Brain pericyte (primary cell): Measurements from ENCODE around the gene CLP1.
"Not testable (repeated sequence)": the region's sequence is repeated elsewhere in the genome, so short reads cannot be mapped to it uniquely, and the experiment has no call there.

Source experiments
- DNase-seq: peaks from one replicate; pipeline ENCODE4 v3.0.0-alpha.2; 2012; ENCODE audit warnings: low read depth, low spot score

CLP1 gene

DNA sequence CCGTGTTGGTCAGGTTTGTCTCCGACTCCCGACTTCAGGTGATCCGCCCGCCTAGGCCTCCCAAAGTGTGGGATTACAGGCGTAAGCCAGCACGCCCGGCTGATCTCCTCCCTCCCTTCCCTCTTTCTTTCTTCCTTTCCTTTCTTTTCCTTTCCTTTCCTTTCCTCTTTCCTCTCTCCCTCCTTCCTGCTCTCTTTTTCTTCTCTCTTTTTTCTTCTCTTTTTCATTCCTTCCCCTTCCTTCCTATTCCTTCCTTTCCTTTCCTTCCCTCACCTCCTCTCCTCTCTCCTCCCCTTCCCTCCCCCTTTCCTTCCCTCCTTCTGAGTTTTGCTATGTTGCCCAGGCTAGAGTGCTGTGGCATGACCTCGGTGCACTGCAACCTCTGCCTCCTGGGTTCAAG is 6.4 kb downstream of the CLP1 start:
- no peak for DNase-seq

DNA sequence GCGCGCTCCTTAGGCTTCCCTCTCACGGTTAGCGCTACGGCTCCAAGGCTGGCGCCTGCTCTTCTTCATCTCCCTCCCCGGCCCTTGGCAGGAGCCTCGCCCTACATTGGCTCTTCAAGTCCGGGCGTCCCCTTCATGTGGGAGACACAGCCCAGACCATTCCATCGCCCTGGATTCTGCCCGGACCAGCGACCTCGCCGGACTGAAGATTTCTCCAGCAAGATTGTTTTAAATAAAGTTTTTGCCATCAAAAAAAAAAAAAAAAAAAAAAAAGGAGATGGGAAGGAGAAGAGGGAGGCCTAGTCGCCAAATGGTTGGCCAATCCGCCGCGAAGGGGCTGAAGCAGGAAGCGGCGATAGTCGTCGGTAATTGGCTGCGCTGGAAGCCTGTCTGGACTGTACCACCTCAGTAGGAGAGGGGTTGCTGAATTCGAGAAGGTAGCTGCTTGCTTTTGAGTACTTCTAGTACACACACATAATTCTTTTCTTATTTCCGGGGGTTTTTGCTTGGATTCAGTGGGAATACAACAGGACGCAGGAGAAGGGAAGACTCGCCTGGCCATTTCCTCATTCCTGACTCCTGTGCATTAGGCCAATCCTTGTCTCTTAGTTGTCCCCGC is 9.7 kb downstream of the CLP1 start:
- DNase-seq = no peak

DNA sequence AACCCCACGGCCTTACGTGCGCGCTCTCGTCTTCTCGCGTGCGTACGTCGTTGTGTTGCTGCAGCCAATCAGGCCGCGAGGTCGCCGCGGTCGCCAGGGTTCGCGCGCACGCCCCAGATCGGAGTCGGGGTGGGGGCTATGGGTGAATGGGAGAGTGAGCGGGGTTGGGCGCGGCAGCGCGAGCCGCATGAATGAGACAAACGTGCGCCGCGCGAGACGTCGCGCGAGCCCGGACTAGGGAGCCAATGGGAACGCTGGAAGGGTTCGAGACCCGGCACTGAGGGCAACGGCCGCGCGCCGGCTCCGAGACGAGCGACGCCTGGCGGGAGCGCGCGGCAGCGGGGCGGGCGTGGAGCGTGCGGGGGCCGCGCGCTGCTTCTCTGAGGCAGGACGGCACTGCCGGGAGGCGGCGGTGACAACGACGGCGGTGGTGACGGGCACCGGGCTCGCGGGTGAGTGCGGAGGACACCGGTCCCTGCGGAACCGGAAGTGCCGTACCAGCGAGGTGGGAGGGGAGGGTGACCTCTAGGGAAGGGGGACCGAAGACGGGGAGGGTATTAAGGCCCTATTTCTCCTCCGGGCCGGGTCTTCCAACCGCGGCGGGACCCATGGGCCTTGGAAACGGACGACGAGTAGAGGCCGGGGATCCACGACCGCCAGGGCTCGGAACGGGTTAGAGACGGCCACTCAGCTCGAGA is 10.3 kb downstream of the CLP1 start, which contains the start of gene ZDHHC5:
TSS of gene ZDHHC5 (plus strand) at position 379 of the 698 bp plus-strand sequence. CDS start 4,977 bp downstream, outside the sequence.
- DNase-seq = peak; percentile 100

DNA sequence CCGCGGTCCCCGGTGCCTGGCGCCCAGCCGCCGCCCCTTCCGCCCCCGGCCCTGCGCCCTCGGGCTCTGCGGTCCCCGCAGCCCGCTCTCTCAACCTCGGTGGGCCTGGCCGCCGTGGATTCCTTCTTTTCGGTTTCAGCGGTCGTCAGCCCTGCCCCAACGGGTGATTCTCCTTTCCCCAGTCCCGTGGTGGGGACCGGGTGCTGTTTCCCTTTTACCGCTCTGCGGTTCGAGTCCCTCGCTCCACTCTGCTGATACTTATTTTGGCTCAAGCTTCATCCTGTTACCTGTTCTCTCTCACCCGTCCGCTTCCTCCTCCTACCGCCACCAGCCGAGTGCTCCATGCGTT is 10.8 kb downstream of the CLP1 start:
- DNase-seq = no peak

DNA sequence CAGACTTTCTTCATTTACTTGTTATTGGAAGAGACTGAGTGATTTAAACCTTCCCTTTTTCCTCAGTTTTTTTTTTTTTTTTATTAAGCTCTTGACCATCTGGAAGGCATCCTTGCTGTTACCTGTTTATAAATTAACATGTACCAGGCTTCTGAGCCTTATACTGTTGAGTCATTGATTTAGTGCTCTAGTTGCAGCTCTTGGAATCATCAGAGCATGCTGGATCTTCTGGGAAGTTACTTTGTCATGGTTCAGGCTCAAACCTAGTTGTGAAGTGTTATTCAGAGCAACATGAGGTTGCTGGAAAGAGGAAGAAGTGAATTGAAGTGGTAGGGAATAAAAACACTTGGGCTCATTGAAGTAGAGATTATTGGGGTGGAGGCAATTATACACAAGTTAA is 16.7 kb downstream of the CLP1 start:
- DNase-seq = no peak

DNA sequence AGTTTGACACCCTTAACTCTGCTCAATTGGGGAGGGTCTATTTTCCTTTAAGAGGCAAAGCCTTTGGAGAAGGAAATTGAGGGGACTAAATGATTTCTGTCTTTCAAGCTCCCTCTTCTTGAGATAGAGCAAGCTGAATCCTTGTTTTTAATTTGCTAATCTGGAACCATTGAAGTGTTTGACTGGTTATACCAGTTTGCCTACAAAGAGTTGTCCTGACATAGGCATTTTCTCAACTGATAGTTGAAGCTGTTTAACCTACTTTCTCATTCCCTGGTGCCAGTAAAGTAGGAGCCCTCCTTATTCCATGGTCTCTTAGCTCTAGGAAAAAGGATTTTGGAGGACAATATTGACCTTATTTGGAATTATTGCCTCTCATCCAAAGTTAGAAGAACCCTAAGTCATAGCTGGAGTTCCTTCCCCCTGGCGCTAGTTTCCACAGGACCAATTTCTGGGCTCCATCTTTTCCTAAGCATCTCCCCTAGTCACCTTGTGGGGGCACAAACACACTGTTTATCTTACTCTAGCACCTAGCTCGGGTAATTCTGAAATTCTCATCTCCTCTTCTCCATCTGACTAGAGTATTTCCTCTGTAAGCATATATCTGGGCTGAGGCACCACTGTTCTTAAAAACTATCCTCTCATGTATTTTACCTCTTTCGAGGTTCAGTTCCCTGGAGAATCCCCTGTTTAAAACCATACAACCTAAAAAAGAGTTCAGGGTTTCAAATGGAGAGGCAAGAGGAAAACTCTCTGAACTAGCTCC is 17.8 kb downstream of the CLP1 start:
- no peak for DNase-seq

DNA sequence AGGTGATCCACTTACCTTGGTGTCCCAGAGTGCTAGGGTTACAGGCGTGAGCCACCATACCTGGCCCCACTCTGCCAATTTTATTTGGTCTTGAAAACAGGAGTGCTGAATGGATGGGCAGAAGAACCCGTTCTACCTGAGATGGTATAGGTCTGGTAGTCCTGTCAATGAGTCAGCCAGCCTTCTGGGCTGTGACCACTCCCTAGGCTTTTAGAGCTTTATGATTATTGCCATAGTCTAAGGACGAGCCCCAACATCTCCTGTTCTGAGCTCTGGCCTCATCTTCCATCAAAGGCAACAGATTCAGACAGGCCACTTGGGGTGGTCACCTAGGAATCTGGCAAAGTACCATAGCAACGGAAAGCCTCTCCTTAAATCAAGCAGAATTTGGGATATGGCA is 21.8 kb downstream of the CLP1 start:
- DNase-seq = no peak

DNA sequence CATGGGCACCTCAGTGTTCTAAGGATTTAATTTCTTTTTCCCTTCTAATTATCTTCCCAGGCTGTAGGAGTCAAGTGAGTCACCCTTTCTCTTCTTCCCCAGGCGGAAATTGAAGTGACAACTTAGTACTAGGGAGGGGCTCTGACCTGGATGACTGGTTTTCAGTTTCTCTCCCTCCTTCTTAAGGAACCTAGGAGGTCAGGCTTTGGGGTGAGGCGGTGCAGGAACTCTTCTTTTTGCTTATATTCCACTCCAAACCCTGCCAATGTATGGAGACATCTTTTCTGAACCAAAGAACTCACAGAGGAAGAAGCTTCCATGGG is 23.0 kb downstream of the CLP1 start:
- DNase-seq = no peak

DNA sequence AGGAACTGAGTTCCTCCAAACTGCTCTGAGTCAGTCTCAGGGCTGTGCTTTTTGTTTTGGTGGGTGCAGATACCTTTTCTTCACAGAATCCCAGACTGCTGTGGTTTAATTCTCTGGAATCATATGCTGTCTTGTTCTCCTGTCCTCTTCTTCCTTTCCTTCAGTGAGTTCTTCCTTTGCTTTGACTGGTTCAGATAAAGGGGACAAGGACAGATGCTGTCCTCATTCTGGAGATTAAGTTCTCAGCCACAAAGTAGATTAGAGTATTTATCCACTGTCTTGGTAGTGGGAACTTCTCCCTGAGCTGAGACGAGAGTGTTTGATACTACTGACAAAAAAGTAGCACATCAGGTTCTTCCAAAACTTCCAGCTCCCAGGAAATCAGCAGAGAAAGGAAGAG is 23.6 kb downstream of the CLP1 start:
- no peak for DNase-seq

DNA sequence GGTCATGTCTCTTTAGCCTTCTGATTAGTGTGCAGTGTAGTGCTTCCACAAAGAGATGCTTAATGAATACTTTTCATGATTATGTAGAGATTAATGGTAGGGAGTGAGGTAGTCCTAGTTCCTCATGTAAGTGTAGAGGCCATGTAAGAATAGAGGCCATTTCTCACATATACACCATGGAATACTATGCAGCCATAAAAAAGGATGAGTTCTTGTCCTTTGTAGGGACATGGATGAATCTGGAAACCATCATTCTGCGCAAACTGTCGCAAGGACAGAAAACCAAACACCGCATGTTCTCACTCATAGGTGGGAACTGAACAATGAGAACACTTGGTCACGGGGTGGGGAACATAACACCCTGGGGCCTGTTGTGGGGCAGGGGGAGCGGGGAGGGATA is 32.9 kb downstream of the CLP1 start:
- not testable (repeated sequence) for DNase-seq

DNA sequence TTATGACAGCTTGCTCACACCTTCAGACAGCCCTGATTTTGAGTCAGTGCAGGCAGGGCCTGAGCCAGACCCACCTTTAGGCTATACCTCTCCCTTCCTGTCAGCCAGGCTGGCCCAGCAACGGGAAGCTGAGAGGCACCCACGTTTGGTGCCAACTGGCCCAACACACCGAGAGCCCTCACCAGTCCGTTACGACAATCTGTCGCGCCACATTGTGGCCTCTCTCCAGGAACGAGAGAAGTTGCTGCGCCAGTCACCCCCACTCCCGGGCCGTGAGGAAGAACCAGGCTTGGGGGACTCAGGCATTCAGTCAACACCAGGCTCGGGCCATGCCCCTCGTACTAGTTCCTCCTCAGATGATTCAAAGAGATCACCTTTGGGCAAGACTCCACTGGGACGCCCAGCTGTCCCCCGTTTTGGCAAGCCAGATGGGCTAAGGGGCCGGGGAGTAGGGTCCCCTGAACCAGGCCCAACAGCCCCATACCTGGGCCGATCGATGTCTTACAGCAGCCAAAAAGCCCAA is 41.3 kb downstream of the CLP1 start:
- DNase-seq = no peak

DNA sequence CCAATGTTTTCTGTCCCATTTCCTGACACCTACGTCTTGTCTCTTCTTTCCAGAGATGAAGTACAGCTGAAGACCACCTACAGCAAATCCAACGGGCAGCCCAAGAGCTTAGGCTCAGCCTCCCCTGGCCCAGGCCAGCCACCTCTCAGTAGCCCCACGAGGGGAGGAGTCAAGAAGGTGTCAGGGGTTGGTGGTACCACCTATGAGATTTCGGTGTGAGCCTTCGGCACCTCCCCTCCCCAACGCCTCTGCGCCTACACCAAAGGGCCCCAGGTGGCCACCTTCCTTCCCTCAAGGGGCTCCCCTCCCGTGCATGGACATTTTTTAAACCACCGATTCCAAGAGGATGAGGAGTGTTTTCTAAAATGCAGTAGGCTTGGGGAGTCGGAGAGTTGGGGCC is 42.3 kb downstream of the CLP1 start:
- DNase-seq = no peak

DNA sequence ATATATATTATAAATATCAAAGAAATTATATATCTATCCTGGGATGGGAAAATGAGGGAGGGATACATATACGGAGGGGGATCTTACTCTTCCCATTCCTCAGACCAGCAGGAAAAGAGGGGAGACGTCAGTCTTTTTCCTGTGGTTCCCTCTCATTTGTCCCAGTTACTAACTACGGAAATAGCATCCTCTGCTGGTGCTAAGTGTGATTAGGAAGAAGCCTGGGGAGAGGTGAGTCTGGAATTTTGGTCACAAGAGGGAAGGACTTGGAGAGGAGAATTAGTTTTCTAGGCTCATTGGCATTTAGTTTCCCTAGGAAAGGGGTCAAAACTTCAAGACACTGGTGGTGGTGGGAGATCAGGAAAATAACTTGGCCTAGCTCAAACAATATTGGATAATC is 42.9 kb downstream of the CLP1 start:
- DNase-seq = no peak

DNA sequence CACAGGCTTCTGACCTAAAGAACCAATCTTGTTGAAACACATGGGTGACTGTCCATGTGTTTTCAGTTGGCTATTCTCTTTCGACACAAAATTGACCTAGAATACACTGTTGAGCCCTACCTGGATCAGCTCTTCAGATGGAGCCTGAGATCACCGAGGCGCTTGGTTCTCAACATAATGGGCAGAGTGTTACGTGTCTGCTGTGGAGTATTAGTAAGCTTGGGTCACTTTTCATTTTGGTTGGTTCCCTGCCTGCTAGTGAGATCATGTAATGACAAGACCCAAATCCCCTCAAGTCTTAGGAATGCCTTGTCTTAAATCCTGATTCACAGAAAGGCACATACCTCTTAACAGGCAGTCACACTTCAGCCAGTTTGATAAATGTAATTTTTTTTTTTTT is 45.8 kb downstream of the CLP1 start:
- DNase-seq = no peak

DNA sequence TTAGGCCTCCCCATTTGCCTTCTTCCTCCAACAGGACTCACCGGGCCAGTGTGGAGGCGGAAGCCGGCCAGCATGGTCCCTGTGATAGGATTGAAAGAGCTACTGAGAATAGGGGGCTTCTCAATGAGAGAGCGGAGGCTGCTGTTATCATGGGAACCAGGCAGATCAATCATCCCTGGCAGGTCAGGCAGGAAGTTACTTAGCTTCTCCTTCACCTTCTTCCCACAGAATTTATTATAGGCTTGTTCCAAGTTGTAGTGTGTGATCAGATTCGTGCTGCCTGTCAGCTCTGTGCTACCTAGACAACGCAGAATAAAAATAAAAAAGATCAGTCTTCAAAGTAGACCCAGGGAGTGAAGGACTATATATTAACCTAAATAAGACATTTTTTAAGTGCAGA is 47.4 kb downstream of the CLP1 start:
- no peak for DNase-seq

DNA sequence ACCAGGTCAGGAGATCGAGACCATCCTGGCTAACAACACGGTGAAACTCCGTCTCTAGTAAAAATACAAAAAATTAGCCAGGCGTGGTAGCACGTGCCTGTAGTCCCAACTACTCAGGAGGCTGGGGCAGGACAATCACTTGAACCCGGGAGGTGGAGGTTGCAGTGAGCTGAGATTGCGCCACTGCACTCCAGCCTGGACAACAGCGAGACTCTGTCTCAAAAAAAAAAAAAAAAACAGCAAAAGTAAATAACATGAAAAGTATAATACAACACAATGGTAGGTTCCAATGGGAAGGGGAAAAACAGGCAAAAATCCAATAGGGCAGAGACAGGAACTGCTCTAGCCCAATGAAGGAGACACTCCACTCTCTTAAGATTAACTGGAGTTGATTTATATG is 47.9 kb downstream of the CLP1 start:
- DNase-seq = not testable (repeated sequence)

DNA sequence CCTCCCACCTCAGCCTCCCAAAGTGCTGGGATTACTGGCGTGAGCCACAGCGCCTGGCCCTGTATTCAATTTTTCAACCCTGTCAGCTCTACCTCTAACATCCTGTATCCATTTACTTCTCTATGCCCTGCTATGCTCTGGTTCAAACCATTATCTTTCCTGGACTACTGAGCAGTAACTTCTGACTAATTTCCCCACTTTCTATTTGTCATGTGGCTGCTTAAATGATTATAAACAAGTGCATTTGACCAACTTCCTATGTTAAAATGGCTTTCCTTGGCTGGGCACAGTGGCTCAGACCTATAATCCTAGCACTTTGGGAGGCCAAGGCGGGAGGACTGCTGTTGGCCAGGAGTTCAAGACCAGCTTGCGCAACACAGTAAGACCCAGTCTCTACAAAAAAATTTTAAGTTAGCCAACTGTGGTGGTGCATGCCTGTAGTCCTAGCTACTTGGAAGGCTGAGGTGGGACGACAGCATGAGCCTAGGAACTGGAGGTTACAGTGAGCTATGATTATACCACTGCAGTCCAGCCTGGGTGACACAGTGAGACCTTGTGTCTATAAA is 52.3 kb downstream of the CLP1 start:
- no peak for DNase-seq
